Left ventricle myocardium inferior (tissue), 1 donor: ENCODE data around the gene EZR. TPM values are rescaled to one million over a fixed set of nuclear protein-coding genes. Genes with fewer than 3 reads are reported as not detected.

ENCODE experiments used
- DNase-seq: peaks from one replicate; pipeline ENCODE4 v3.0.0-alpha.2; 2020
- H3K27ac ChIP-seq: fragments of 200-600 bp; replicated peaks from 2 replicates; pipeline ENCODE4 v1.8.0; 2021
- H3K27me3 ChIP-seq: fragments of 200-600 bp; 2 replicates; pipeline ENCODE4 v1.8.0; 2021; ENCODE audit warnings: low read depth
- H3K36me3 ChIP-seq: fragments of 200-600 bp; 2 replicates; pipeline ENCODE4 v1.8.0; 2021
- H3K4me1 ChIP-seq: fragments of 200-600 bp; 2 replicates; pipeline ENCODE4 v1.8.0; 2021
- H3K4me3 ChIP-seq: fragments of 200-600 bp; 2 replicates; pipeline ENCODE4 v1.8.0; 2021; ENCODE audit warnings: mild to moderate bottlenecking, moderate library complexity
- H3K9me3 ChIP-seq: fragments of 200-600 bp; replicated peaks from 2 replicates; pipeline ENCODE4 v1.8.0; 2021
- intact Hi-C: fragments of 100-400 bp; cut with micrococcal nuclease; formaldehyde crosslinking; loops from one replicate; pipeline ENCODE4 v1.11.0; 2022
- total RNA-seq: library from RNA; stranded (reverse); fragmentation: NEBNext Ultra II Directional; extraction: Animal tissue kit (Norgen Biotek cat#: 25700); gene quantifications from one replicate; pipeline ENCODE4 v1.2.1, GENCODE V29; 2021
- TF ChIP-seq, protein P1 (sequence below): fragments of 200-600 bp; IDR thresholded peaks from 2 replicates; pipeline ENCODE4 v1.8.0; 2021; ENCODE audit warnings: antibody characterized with exemption, mild to moderate bottlenecking, borderline replicate concordance
- donor health status: DM: no; HTN: yes; CAD: no; lungs with severe emphysema.

EZR gene
- total RNA-seq, 1 donor from 2014 or later = 242 TPM

DNA sequence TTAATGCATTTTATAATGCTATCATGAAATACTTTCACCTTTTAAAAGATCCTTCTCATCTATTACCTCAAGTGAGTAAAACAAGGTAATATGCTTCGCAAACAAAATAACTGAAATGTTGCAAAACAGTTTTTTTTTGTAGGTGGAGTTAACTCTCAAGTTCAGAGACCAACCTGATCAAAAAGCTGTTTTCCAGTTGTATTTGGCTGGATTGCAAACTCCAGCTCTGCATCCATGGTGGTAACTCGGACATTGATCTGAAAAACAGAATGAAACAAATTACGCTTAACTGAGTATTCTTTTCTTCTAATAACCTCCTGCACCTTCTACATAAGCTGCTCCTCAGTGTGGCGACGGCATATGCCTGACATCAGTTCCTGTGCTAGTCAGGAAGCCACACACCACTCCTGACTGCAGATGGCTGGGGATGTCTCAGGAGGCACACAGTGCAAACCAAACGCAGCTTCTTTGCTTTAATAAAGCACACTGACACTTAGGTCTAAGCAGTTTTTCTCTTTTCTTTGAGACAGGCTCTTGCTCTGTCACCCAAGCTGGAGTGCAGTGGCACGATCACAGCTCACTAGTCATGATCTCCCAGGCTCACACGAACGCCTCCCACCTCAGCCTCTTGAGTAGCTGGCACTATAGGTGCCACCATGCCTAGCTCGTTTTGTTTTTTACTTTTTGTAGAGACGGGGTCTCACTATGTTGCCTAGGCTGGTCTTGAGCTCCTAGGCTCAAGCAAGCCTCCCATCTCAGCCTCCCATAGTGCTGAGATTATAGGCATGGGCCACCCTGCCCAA lies 29.9 kb downstream of the EZR start:
- Histone ChIP-seq H3K9me3 (no peaks in the 10 kb centered on the region), H3K36me3 (peaks cover 47% of the 10 kb centered on the region), H3K27ac (no peak overlapping the region), H3K27me3 (no peaks in the 10 kb centered on the region), H3K4me3 (no peak overlapping the region), H3K4me1 (peaks cover 55% of the 10 kb centered on the region)
- TF ChIP-seq, protein P1, sequence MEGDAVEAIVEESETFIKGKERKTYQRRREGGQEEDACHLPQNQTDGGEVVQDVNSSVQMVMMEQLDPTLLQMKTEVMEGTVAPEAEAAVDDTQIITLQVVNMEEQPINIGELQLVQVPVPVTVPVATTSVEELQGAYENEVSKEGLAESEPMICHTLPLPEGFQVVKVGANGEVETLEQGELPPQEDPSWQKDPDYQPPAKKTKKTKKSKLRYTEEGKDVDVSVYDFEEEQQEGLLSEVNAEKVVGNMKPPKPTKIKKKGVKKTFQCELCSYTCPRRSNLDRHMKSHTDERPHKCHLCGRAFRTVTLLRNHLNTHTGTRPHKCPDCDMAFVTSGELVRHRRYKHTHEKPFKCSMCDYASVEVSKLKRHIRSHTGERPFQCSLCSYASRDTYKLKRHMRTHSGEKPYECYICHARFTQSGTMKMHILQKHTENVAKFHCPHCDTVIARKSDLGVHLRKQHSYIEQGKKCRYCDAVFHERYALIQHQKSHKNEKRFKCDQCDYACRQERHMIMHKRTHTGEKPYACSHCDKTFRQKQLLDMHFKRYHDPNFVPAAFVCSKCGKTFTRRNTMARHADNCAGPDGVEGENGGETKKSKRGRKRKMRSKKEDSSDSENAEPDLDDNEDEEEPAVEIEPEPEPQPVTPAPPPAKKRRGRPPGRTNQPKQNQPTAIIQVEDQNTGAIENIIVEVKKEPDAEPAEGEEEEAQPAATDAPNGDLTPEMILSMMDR = no peak
- intact Hi-C loops = no loop called here
- no peak for DNase-seq

DNA sequence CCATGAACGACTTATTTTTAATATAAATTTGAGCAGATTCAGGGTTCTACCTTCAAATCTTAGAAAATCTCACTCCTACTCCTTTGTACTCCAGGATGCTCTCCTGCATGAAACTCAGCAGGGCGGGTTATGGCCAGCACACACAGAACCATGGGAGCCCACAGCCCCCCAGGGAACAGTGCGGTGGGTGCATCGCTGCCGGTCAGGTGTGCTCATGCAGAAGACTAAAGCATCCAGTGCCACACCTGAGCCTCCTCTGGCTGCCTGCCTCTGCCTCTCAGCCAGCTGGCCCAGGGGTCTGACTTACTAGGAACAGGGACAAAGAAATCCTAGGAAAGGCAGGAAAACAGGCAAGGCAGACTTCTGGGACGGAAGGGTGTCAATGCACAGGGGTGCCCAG lies 31.8 kb downstream of the EZR start:
- H3K4me3 ChIP-seq = no peak overlapping the region
- H3K27me3 ChIP-seq = no peaks in the 10 kb centered on the region
- TF ChIP-seq, protein P1 = no peak
- H3K36me3 ChIP-seq = peaks cover 66% of the 10 kb centered on the region
- no peak for DNase-seq
- H3K27ac ChIP-seq = no peak overlapping the region
- intact Hi-C loops = no loop called here
- no peaks in the 10 kb centered on the region for H3K9me3 ChIP-seq
- peaks cover 44% of the 10 kb centered on the region for H3K4me1 ChIP-seq

DNA sequence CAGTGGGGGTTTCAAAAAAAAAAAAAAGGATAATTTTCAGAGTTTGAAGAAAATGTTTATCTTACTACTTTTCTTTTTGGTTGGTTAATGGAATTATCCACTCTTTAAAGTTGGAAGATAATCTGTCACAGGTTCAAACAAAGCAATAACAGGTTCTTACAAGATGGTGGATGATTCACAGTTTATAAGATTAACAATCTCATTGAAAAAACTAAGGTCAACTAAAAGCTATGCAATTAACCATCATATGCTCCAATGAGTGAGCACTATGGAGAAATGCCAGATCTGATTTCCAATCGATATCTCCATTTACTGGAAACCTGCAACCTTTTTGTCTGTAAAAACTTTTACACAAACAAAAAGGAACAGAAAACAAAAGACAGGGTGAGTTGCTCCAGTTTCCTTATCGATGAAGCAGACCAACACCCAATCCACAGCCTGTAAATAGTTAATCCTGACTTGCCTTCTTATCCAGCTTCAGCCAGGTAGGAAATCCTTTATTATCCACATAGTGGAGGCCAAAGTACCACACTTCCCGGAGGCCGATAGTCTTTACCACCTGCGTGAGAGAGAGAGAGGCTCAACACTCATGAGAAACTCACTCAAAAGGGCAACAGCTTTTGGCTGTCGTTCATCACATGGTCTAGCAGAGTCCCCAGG lies 32.4 kb downstream of the EZR start:
- Histone ChIP-seq H3K27me3 (no peaks in the 10 kb centered on the region), H3K36me3 (peaks cover 73% of the 10 kb centered on the region), H3K27ac (no peak overlapping the region), H3K4me1 (peaks cover 44% of the 10 kb centered on the region), H3K9me3 (no peaks in the 10 kb centered on the region), H3K4me3 (no peak overlapping the region)
- TF ChIP-seq, protein P1 = no peak
- no peak for DNase-seq
- intact Hi-C loops = no loop called here

DNA sequence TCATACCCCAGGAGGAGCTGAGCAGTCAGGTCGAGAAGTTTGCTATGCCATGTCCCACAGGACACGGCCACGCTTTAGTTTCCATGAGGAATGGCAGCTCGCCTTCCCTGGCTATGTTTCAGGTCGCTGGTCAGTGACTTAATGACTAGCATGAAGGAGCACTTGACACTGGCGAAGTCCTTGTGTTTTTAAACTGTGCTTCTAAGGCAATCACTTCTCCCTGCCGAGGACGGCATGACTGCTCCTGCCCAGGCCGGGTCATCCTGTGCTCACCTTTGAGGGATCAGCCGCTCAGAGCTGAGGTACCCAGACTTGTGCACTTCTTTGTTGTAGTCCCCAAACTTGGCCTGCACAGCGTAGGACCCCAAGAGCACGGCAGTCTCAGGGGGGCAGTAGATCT lies 34.1 kb downstream of the EZR start:
- Histone ChIP-seq H3K27ac (no peak overlapping the region), H3K36me3 (peaks cover 90% of the 10 kb centered on the region), H3K9me3 (no peaks in the 10 kb centered on the region), H3K4me3 (no peak overlapping the region), H3K4me1 (peaks cover 30% of the 10 kb centered on the region), H3K27me3 (no peaks in the 10 kb centered on the region)
- intact Hi-C loops = no loop called here
- TF ChIP-seq, protein P1 = no peak
- DNase-seq = no peak

DNA sequence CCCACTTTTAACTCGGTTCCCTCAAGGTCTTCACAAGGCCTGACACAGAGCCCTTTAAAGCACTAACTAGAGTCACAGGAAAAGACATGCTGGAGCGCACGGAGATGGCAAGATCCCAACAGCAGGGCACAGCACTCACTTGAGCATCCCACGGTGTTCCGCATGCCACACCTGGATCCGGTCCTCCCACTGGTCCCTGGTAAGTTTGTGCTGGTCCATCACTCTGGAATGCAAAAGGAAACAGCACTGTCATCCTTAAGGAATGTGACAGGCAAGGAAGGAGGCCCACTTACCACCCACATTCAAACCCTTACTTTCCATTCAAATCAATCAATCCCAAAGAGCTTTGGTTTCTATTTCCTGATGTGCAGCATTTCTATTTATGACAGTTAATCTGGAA lies 34.7 kb downstream of the EZR start:
- TF ChIP-seq, protein P1 = no peak
- Histone ChIP-seq H3K4me3 (no peak overlapping the region), H3K36me3 (peaks cover 94% of the 10 kb centered on the region), H3K4me1 (peaks cover 25% of the 10 kb centered on the region), H3K27ac (no peak overlapping the region), H3K27me3 (no peaks in the 10 kb centered on the region), H3K9me3 (no peaks in the 10 kb centered on the region)
- DNase-seq = no peak
- intact Hi-C loops = no loop called here
